Transverse colon (tissue), 4 donors: ENCODE measurements around the gene ARAP1.

ENCODE experiments used
- POLR2A ChIP-seq: fragments of 450-650 bp; IDR thresholded peaks from one replicate; pipeline ENCODE4 v1.6.1; 2016; ENCODE audit warnings: antibody characterized with exemption, mild to moderate bottlenecking, moderate library complexity
- POLR2AphosphoS5 ChIP-seq, 3 donors: sonication (generic); formaldehyde crosslinking; IDR thresholded peaks; one replicate each; pipeline ENCODE4 v1.6.1; 2016; ENCODE audit warnings: antibody characterized with exemption in 3 of 3
- TF ChIP-seq, protein P1 (sequence below), 5 experiments: fragments of 200-600 bp in 3 of 5; fragments of 450-650 bp in 2 of 5; sonication (generic) in 3 of 5; IDR thresholded peaks; 1 replicate in 2 of 5; 2 replicates in 3 of 5; pipeline ENCODE4 v1.5.1; 2016 to 2017; ENCODE audit warnings: antibody characterized with exemption in 5 of 5, inconsistent platforms in 3 of 5, mild to moderate bottlenecking in 2 of 5, moderate library complexity in 1 of 5

DNA sequence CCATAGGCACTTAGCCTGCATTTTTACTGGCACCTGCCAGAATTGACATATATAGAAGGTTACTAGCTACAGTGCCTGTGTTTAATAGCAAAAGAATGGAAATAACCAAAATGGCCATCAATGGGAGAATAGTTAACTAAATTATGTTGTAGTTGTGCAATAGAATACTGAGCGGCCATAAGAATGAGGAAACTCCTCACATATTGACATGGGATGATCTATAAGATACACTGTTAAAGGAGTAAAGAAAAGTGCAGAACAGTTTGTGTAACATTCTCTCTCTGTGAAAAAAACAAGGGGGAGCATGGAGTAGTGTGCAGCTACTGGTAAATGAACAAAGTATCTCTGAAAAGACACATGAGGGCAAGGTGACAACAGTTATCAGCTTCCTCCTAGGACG is 21.5 kb downstream of the ARAP1 start:
- no peak for TF ChIP-seq POLR2A
- TF ChIP-seq, protein P1, sequence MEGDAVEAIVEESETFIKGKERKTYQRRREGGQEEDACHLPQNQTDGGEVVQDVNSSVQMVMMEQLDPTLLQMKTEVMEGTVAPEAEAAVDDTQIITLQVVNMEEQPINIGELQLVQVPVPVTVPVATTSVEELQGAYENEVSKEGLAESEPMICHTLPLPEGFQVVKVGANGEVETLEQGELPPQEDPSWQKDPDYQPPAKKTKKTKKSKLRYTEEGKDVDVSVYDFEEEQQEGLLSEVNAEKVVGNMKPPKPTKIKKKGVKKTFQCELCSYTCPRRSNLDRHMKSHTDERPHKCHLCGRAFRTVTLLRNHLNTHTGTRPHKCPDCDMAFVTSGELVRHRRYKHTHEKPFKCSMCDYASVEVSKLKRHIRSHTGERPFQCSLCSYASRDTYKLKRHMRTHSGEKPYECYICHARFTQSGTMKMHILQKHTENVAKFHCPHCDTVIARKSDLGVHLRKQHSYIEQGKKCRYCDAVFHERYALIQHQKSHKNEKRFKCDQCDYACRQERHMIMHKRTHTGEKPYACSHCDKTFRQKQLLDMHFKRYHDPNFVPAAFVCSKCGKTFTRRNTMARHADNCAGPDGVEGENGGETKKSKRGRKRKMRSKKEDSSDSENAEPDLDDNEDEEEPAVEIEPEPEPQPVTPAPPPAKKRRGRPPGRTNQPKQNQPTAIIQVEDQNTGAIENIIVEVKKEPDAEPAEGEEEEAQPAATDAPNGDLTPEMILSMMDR (IDR thresholded peaks at IDR 0.05): no peak
- no peak for TF ChIP-seq POLR2AphosphoS5 (IDR thresholded peaks at IDR 0.05)
